HT-29 (cell line): Measurements from ENCODE around the gene UBL7. TPM values are rescaled to one million over a fixed set of nuclear protein-coding genes. Genes with fewer than 3 reads are reported as not detected.
A peak's percentile ranks its signal among the peaks of the same experiment; 100 is the strongest.

Source experiments
- DNase-seq: peaks from one replicate; pipeline ENCODE4 v3.0.0-alpha.2; 2015; ENCODE audit warnings: low spot score
- total RNA-seq: library from RNA; depleted of rRNA; stranded (reverse); fragments of >200 nt; shearing (Covaris generic); gene quantifications from 2 replicates; pipeline ENCODE4 v1.2.3, GENCODE V29; 2014

Gene UBL7
- total RNA-seq, 1 experiment from 2014 or later = 45.1 TPM

- no peak for DNase-seq
These were observed 19.6 kb downstream of the UBL7 start for GRCh38 chr15:74441248-74441941.

- DNase-seq = peak; percentile 91
These were observed 22.1 kb downstream of the UBL7 start for GRCh38 chr15:74438721-74439316.

- DNase-seq = no peak
These were observed 22.8 kb downstream of the UBL7 start for GRCh38 chr15:74438206-74438605.

DNA sequence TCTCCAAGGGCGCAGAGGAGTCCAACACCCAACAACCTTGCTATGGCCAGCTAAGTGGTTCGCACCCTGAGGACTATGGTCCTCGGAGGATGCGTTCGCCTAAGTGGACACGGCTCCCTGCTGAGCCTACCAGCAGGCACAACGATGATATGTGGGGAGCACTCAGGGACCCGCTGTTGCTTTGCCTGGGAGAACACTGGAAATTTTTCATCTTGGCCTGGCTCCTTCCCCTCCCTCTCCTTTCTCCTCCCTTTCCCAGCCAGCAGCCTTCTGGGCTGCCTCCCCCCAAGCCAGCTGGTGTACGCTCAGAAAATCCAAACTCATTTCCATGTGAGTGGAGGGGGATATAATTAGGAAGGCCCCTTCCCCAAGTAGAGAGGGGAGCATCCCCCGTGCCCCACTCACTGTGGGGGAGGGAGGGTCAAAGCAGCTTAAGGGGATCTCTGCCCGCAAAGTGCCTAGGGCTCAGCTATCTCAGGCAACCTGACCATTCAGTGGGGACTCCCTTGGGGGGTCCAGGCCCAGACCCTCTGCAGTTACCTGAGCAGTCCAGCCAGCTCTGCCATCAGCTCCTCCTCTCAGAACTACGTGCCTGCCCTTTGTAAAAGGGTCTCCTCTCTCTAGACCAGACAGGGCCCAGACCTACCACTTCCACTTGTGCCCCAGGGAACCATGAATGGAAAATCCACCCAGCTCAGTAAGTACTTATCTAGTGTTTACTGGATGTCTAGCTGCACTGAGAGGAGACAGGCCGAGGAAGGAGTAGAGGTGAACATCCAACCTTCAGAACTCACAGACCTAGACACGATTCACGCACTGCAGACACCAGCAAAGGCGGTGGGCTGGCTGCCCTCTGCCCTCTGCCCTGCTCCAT, 26.5 kb downstream of the UBL7 start:
- no peak for DNase-seq

GRCh38 chr15:74433592-74434262, 27.2 kb downstream of the UBL7 start, which contains the start of gene SEMA7A:
Gene SEMA7A, minus strand, starts transcription at chr15:74433958. Its CDS starts 40 bp downstream, at chr15:74433918.
- peak; percentile 60 for DNase-seq

DNA sequence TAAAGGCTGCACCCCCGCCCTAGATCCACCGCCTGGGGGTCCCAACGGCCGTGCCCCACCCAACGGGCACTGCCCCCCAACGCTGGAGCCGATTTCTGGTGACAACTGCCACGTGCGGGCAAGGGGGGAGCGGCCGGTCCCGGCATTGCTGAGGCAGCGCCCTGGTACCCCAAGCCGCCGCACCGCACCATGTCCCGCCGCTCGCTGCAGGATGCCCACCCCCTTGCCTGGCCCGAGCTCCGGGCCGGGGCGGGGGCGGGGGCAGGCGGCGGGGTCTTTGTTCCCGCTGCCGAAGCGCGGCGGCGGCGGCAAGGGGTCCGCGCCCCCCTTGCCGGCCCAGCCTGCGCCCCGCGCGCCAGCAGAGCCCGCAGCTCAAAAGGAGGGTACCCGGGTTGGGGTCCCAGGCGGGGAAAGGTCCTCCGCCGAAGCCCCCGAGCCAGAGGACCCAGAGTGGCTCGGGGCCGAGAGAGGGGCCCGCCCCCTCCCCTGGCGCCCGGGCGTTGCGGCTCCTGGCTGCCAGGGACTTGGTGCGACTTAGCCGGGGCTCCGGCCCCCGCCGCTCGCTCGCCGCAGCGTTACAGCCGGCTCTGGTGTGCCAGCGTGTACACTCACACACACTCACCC, 27.9 kb downstream of the UBL7 start:
- DNase-seq = no peak

- DNase-seq = no peak
These were observed 28.5 kb downstream of the UBL7 start for GRCh38 chr15:74432271-74432967.

DNA sequence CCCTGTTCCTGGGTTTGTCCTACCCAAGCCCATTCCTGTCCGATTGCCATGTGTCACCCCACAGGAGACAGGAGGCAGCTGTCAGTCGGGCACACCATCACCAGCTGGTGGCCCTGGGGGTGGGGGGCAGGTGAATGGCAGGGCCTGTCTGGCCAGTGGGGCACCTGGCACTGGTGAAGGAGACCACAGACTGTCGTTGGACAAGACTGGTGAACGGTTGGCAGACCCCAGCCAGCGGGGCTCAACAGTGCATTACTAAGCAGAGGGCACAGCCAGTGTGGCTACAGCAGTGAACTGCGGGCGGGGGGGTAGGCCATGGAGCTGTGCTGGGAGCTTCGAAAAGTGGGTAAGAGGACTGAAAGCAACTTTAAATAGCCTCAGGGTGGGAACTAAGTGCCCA, 29.3 kb downstream of the UBL7 start:
- no peak for DNase-seq

- no peak for DNase-seq
These were observed 29.8 kb downstream of the UBL7 start for GRCh38 chr15:74431116-74431515.

GRCh38 chr15:74430510-74430951, 30.4 kb downstream of the UBL7 start:
- no peak for DNase-seq

DNA sequence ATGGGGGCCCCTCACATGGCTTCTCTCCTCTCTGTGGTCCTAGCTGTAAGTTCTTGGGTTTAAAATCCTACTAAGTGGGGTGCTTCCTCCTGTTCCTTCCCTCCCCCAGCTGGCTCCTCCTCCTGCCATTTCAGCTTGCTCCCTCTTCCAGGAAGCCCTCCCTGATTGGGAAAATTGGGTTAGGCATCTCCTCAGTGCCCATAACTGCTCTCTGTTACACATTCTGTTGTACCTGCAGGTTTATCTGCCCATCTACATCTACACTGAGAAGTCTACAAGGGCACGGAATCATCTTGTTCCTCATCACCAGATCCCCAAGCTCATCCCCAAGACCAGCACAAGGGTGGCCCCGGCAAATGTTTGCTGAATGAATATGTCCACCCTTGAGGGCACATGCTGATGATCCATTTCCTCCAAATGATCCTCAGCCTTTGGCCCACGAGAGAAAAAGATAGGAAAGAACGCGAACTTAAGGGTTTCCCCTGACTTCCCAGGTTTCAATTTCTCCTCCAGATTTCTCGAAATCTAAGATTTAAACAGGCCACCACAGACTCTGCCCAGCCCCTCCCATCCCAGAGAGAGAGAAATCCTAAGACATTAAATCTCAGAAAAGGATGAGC, 31.1 kb downstream of the UBL7 start:
- no peak for DNase-seq

- no peak for DNase-seq
These were observed 31.8 kb downstream of the UBL7 start for GRCh38 chr15:74428970-74429780.

GRCh38 chr15:74428442-74428787, 32.5 kb downstream of the UBL7 start:
- no peak for DNase-seq

GRCh38 chr15:74427607-74428441, 33.1 kb downstream of the UBL7 start:
- DNase-seq = no peak

- DNase-seq = no peak
These were observed 34.3 kb downstream of the UBL7 start for GRCh38 chr15:74426404-74427281.

DNA sequence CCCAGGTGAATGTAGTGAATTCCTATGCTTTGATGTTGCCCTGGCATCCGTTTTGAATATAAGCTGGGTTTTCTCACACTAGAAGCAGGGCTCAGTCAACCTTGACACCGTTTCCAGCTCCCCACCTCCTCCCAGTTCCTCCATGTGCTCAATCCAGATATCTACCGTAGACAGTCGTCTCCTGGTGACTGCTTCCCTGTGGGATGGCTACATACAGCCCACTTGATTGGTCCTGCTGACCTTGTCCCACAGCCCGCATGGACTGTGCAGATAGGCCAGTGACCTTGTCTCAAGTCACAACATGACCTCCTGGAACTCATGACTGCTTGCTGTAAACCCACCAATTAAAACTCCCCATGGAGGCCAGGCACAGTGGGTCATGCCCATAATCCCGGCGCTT, 35.3 kb downstream of the UBL7 start:
- no peak for DNase-seq

DNA sequence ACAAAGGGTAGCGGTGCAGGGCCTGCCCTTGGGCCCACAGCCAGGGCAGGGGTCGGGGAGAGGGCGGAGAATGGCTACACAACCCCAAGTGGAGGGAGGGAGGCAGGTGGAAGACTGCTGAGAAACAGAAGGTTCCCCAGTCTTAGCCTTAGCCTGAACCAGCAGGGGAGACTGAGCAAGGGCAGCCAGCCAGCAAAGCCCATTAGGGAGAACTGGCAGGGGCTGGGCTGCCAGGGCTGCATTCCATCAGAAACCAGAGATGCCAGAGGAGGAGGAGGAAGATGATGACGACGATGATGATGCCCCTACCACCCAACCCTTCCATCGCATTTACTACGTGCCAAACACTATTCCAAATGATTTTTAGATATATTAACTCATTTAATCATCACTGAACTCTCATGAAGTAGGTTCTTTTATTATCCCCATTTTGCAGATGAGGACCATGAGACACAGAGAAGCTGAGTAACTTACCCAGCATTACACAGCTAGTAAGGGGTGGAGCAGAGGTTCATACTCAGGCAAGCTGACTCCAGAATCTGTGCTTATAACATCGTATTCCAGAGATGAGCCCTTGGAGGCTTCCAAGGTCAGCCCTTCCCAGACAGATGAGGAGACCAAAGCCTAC, 35.9 kb downstream of the UBL7 start:
- DNase-seq = no peak
